Lower leg skin (tissue), 3 donors: ENCODE measurements around the gene ST3GAL6.

Source experiments
- POLR2A ChIP-seq, 2 donors: fragments of 450-650 bp; IDR thresholded peaks; one replicate each; pipeline ENCODE4 v1.6.1; 2016 to 2017; ENCODE audit warnings: antibody characterized with exemption in 2 of 2, mild to moderate bottlenecking in 1 of 2, moderate library complexity in 1 of 2
- TF ChIP-seq, protein P1 (sequence below), 3 donors: fragments of 450-650 bp; IDR thresholded peaks; one replicate each; pipeline ENCODE4 v1.5.1; 2016; ENCODE audit warnings: antibody characterized with exemption in 3 of 3, mild to moderate bottlenecking in 3 of 3, moderate library complexity in 2 of 3

DNA sequence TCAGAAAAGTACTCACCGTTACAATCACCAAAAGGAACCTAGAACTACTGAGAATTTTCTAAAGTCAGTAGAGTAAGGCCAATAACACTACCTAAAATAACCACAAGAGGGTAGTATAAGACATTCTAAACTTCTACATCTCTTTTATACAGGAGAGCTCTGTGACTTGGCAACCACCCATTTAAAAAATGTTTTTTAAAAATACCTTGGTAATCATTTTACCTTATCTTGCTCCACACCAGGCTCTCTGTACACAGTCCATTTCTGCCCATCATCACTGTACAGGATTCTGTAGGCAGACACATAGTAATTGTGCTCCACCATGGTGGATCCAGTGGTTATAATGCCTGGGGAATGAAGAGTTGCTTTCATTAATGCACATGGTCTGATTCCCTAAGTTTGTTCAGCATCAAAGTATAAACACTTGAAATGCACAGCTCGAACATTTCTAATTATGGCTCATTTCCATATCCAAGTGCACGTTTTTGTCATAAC is 54.5 kb downstream of the ST3GAL6 start:
- TF ChIP-seq, protein P1, sequence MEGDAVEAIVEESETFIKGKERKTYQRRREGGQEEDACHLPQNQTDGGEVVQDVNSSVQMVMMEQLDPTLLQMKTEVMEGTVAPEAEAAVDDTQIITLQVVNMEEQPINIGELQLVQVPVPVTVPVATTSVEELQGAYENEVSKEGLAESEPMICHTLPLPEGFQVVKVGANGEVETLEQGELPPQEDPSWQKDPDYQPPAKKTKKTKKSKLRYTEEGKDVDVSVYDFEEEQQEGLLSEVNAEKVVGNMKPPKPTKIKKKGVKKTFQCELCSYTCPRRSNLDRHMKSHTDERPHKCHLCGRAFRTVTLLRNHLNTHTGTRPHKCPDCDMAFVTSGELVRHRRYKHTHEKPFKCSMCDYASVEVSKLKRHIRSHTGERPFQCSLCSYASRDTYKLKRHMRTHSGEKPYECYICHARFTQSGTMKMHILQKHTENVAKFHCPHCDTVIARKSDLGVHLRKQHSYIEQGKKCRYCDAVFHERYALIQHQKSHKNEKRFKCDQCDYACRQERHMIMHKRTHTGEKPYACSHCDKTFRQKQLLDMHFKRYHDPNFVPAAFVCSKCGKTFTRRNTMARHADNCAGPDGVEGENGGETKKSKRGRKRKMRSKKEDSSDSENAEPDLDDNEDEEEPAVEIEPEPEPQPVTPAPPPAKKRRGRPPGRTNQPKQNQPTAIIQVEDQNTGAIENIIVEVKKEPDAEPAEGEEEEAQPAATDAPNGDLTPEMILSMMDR (IDR thresholded peaks at IDR 0.05): no peak
- no peak for TF ChIP-seq POLR2A (IDR thresholded peaks at IDR 0.05)
